COLO829 (cell line): Measurements from ENCODE around the gene STK16.
"Not testable (repeated sequence)": the region's sequence is repeated elsewhere in the genome, so short reads cannot be mapped to it uniquely, and the experiment has no call there.

Experiments
- DNase-seq: peaks from one replicate; pipeline ENCODE4 v3.0.0; 2012; ENCODE audit warnings: low spot score

The STK16 gene

GRCh38 chr2:219270055-219270372 is 24.7 kb downstream of the STK16 start:
- no peak for DNase-seq

GRCh38 chr2:219271021-219271420 is 25.7 kb downstream of the STK16 start:
- DNase-seq: no peak

GRCh38 chr2:219272356-219272755 is 27.1 kb downstream of the STK16 start:
- no peak for DNase-seq

GRCh38 chr2:219272995-219273394 is 27.7 kb downstream of the STK16 start:
- no peak for DNase-seq

- DNase-seq: no peak
Measured at GRCh38 chr2:219273937-219274336, 28.7 kb downstream of the STK16 start.

GRCh38 chr2:219274361-219274921 is 29.2 kb downstream of the STK16 start:
- DNase-seq: no peak

GRCh38 chr2:219277703-219278654 is 32.7 kb downstream of the STK16 start:
- peak; percentile 79 for DNase-seq

GRCh38 chr2:219278655-219279150 is 33.4 kb downstream of the STK16 start:
- no peak for DNase-seq

- peak; percentile 99 for DNase-seq
Measured at GRCh38 chr2:219279151-219279915, 34.1 kb downstream of the STK16 start, which contains the start of gene DNAJB2. Gene DNAJB2, plus strand, starts transcription at chr2:219279366. Its CDS starts 468 bp downstream, at chr2:219279834.

- DNase-seq: no peak
Measured at GRCh38 chr2:219279916-219280516, 34.7 kb downstream of the STK16 start.

GRCh38 chr2:219280651-219281050 is 35.4 kb downstream of the STK16 start:
- DNase-seq: no peak

- DNase-seq: no peak
Measured at GRCh38 chr2:219281588-219281987, 36.3 kb downstream of the STK16 start.

- no peak for DNase-seq
Measured at GRCh38 chr2:219282375-219282774, 37.1 kb downstream of the STK16 start.

GRCh38 chr2:219282943-219283581 is 37.8 kb downstream of the STK16 start:
- DNase-seq: no peak

- no peak for DNase-seq
Measured at GRCh38 chr2:219284501-219285372, 39.5 kb downstream of the STK16 start.

GRCh38 chr2:219285373-219285735 is 40.1 kb downstream of the STK16 start:
- no peak for DNase-seq

- DNase-seq: no peak
Measured at GRCh38 chr2:219285894-219286425, 40.7 kb downstream of the STK16 start.

- DNase-seq: no peak
Measured at GRCh38 chr2:219286436-219287115, 41.3 kb downstream of the STK16 start.

GRCh38 chr2:219287116-219287440 is 41.8 kb downstream of the STK16 start:
- not testable (repeated sequence) for DNase-seq
